C4-2B (cell line): ENCODE results near the gene TCERG1L.

ENCODE experiments used
- ZFX ChIP-seq: fragments of 450-650 bp; IDR thresholded peaks from 2 replicates; pipeline ENCODE4 v1.6.1; 2017
- TF ChIP-seq, protein P1 (sequence below): fragments of 450-650 bp; conservative IDR thresholded peaks from 2 replicates; pipeline ENCODE4 v1.5.1; 2017; ENCODE audit warnings: mild to moderate bottlenecking

DNA sequence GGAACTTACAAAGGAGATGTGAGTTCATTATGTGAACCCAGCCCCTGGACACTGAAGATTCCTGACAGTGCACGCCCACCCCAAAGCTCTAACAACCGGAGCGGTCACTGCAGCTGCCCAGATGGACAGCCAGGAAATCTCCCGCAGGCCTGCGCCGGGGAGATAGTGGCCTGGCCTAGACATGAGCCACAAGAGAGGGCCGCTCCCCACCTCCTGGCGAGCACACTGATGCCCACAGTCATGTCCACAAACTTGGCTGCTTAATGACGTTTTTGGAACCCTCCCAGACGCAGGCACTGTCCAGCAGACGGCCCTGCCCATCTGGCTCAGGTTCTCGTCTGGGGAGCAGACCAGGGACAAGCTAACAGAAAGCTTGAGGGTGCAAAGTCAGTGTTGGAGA lies 34.2 kb downstream of the TCERG1L start:
- TF ChIP-seq, protein P1, sequence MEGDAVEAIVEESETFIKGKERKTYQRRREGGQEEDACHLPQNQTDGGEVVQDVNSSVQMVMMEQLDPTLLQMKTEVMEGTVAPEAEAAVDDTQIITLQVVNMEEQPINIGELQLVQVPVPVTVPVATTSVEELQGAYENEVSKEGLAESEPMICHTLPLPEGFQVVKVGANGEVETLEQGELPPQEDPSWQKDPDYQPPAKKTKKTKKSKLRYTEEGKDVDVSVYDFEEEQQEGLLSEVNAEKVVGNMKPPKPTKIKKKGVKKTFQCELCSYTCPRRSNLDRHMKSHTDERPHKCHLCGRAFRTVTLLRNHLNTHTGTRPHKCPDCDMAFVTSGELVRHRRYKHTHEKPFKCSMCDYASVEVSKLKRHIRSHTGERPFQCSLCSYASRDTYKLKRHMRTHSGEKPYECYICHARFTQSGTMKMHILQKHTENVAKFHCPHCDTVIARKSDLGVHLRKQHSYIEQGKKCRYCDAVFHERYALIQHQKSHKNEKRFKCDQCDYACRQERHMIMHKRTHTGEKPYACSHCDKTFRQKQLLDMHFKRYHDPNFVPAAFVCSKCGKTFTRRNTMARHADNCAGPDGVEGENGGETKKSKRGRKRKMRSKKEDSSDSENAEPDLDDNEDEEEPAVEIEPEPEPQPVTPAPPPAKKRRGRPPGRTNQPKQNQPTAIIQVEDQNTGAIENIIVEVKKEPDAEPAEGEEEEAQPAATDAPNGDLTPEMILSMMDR = no peak
- TF ChIP-seq ZFX = no peak
